Lung (tissue), 12 donors: ENCODE measurements around the gene RNH1. TPM values are rescaled to one million over a fixed set of nuclear protein-coding genes. Genes with fewer than 3 reads are reported as not detected.

Source experiments
- ATAC-seq: fragments of 200-7000 bp; cut with Tn5 transposase; one replicate; pipeline ENCODE4 v1.9.1; 2020; ENCODE audit warnings: moderate number of reproducible peaks; ENCODE audit not compliant: insufficient read depth, low FRiP score
- DNase-seq, 3 donors: peaks; one replicate each; pipeline ENCODE4 v3.0.0-alpha.2; 2013 to 2017
- H3K27ac ChIP-seq, 2 donors: one replicate each; pipeline ENCODE4 v1.5.1; 2013; ENCODE audit warnings: mild to moderate bottlenecking in 2 of 2, moderate library complexity in 2 of 2, control low read depth in 1 of 2, inconsistent platforms in 1 of 2, low read depth in 1 of 2, low read length in 1 of 2
- H3K27me3 ChIP-seq, 3 donors: one replicate each; pipeline ENCODE4 v1.5.1; 2013; ENCODE audit warnings: low read length in 2 of 3; ENCODE audit not compliant: control insufficient read depth in 3 of 3, insufficient read depth in 3 of 3
- H3K36me3 ChIP-seq, 4 donors: one replicate each; pipeline ENCODE4 v1.5.1; 2013; ENCODE audit warnings: low read length in 4 of 4, mild to moderate bottlenecking in 1 of 4, moderate library complexity in 1 of 4; ENCODE audit not compliant: control insufficient read depth in 4 of 4, insufficient read depth in 4 of 4
- H3K4me1 ChIP-seq, 5 donors: one replicate each; pipeline ENCODE4 v1.5.1; 2013; ENCODE audit warnings: low read length in 5 of 5, mild to moderate bottlenecking in 2 of 5, moderate library complexity in 1 of 5; ENCODE audit not compliant: control insufficient read depth in 5 of 5, insufficient read depth in 5 of 5
- H3K4me3 ChIP-seq: one replicate; pipeline ENCODE4 v1.5.1; 2013; ENCODE audit warnings: mild to moderate bottlenecking, control low read depth, moderate library complexity
- H3K9ac ChIP-seq, 2 donors: one replicate each; pipeline ENCODE4 v1.5.1; 2013; ENCODE audit warnings: low read length in 2 of 2, control low read depth in 1 of 2; ENCODE audit not compliant: insufficient read depth in 1 of 2
- H3K9me3 ChIP-seq, 4 donors: one replicate each; pipeline ENCODE4 v1.5.1; 2013; ENCODE audit warnings: low read length in 3 of 4, mild to moderate bottlenecking in 1 of 4, moderate library complexity in 1 of 4; ENCODE audit not compliant: control insufficient read depth in 4 of 4, insufficient read depth in 3 of 4
- CTCF ChIP-seq: IDR thresholded peaks from 2 replicates; pipeline ENCODE4 v1.5.1; 2012; ENCODE audit warnings: mild to moderate bottlenecking; ENCODE audit errors: control extremely low read depth, extremely low read depth
- WGBS, 2 donors: extraction: QIAGEN DNeasy Blood & Tissue Kit; methylation state at CpG; one replicate each; pipeline ENCODE4 v1.1.7; 2013; 5-methylcytosine and 5-hydroxymethylcytosine counted together
- polyA plus RNA-seq, 2 donors: library from polyadenylated mRNA; stranded (reverse); fragments of 200-250 nt; gene quantifications; one replicate each; pipeline ENCODE4 v1.2.1, GENCODE V29; 2013
- total RNA-seq, 2 donors: library from RNA; depleted of rRNA in 1 of 2; stranded (reverse); fragments of >200 nt in 1 of 2; gene quantifications; one replicate each; pipeline ENCODE4 v1.2.1, GENCODE V29; 2014 to 2021
- donor health status: control.
- donor health status: control.
- donor health status: Bipolar disorder and iron deficiency.
- donor health status: healthy.
- donor health status: DM: yes; HTN: yes; CAD: no.

Gene RNH1
- total and polyA plus RNA-seq, 4 donors = 152 to 315 (median 233) TPM

GRCh38 chr11:489610-490185, 17.3 kb downstream of the RNH1 start:
- Histone ChIP-seq H3K9me3 (no peaks in the 10 kb centered on the region), H3K27ac (no peak overlapping the region), H3K36me3 (peaks cover 0 to 41% (median 10%) of the 10 kb centered on the region in 4 donors), H3K27me3 (no peaks in the 10 kb centered on the region), H3K4me1 (no peaks in the 10 kb centered on the region), H3K4me3 (no peak overlapping the region), H3K9ac (no peak overlapping the region)
- DNase-seq = no peak
- no peak for ATAC-seq
- WGBS, 2 donors = 96% methylated on average over 37 of the region's 37 CpGs
- TF ChIP-seq CTCF = no peak

GRCh38 chr11:488992-489391, 18.1 kb downstream of the RNH1 start:
- 91 to 97% methylated on average over 19 of the region's 19 CpGs for WGBS, 2 donors
- no peaks in the 10 kb centered on the region for H3K4me1 ChIP-seq
- DNase-seq (no peak), ATAC-seq (no peak)
- no peaks in the 10 kb centered on the region for H3K9me3 ChIP-seq
- TF ChIP-seq CTCF = no peak
- H3K27ac ChIP-seq = no peak overlapping the region
- no peak overlapping the region for H3K9ac ChIP-seq
- peaks cover 0 to 34% (median 10%) of the 10 kb centered on the region in 4 donors for H3K36me3 ChIP-seq
- H3K27me3 ChIP-seq = no peaks in the 10 kb centered on the region
- no peak overlapping the region for H3K4me3 ChIP-seq

- Histone ChIP-seq H3K4me3 (no peak overlapping the region), H3K9me3 (no peaks in the 10 kb centered on the region), H3K36me3 (peaks cover 0 to 30% (median 9%) of the 10 kb centered on the region in 4 donors), H3K27me3 (no peaks in the 10 kb centered on the region), H3K4me1 (no peaks in the 10 kb centered on the region), H3K9ac (no peak overlapping the region), H3K27ac (no peak overlapping the region)
- TF ChIP-seq CTCF = no peak
- WGBS, 2 donors = 91 to 94% methylated on average over 19 of the region's 19 CpGs
- DNase-seq (no peak), ATAC-seq (no peak)
Measured at GRCh38 chr11:488579-488978, 18.5 kb downstream of the RNH1 start.

GRCh38 chr11:488062-488461, 19.0 kb downstream of the RNH1 start:
- H3K4me1 ChIP-seq = no peaks in the 10 kb centered on the region
- H3K36me3 ChIP-seq = peaks cover 0 to 28% (median 8%) of the 10 kb centered on the region in 4 donors
- 82 to 93% methylated on average over 25 of the region's 25 CpGs for WGBS, 2 donors
- no peak overlapping the region for H3K9ac ChIP-seq
- TF ChIP-seq CTCF = no peak
- no peak overlapping the region for H3K27ac ChIP-seq
- peak in 1 of 3 donors; percentile 6 for DNase-seq
- H3K4me3 ChIP-seq = no peak overlapping the region
- H3K9me3 ChIP-seq = no peaks in the 10 kb centered on the region
- ATAC-seq = no peak
- H3K27me3 ChIP-seq = no peaks in the 10 kb centered on the region
